WTC11 (cell line): ENCODE measurements around the gene OR5L2. TPM values are rescaled to one million over a fixed set of nuclear protein-coding genes. Genes with fewer than 3 reads are reported as not detected.

Source experiments
- ATAC-seq: fragments of 200-7000 bp; cut with Tn5 transposase; 2 replicates; pipeline ENCODE4 v1.10.0; 2021; ENCODE audit warnings: mild to moderate bottlenecking, moderate library complexity
- CTCF ChIA-PET: fragments of 300-600 bp; sonication (Branson Sonifier 250); formaldehyde crosslinking; loops from one replicate; lab custom pipeline; 2021; ENCODE audit warnings: antibody characterized with exemption; lab: Charles Lee
- POLR2A ChIA-PET: fragments of 350-600 bp; sonication (Branson Sonifier 250); formaldehyde crosslinking; loops from one replicate; lab custom pipeline; 2021; ENCODE audit warnings: antibody characterized with exemption; lab: Charles Lee
- DNase-seq: peaks from one replicate; pipeline ENCODE4 v3.0.0; 2021; ENCODE audit warnings: low spot score
- H3K27ac Mint-ChIP-seq: 2 replicates; pipeline ENCODE4 v1.8.0; 2021; ENCODE audit warnings: mixed read lengths
- H3K27me3 Mint-ChIP-seq: 2 replicates; pipeline ENCODE4 v1.8.0; 2021; ENCODE audit warnings: low read depth, mild to moderate bottlenecking, moderate library complexity, mixed read lengths
- H3K36me3 Mint-ChIP-seq: 2 replicates; pipeline ENCODE4 v1.8.0; 2021; ENCODE audit warnings: mixed read lengths
- H3K4me1 Mint-ChIP-seq: 2 replicates; pipeline ENCODE4 v1.8.0; 2022; ENCODE audit warnings: mixed read lengths
- H3K4me3 Mint-ChIP-seq: 2 replicates; pipeline ENCODE4 v1.8.0; 2021; ENCODE audit warnings: mild to moderate bottlenecking, moderate library complexity, mixed read lengths
- H3K9me3 Mint-ChIP-seq: 2 replicates; pipeline ENCODE4 v1.8.0; 2021; ENCODE audit warnings: mixed read lengths
- AFF4 ChIP-seq: sonication (generic); formaldehyde crosslinking; IDR thresholded peaks from 2 replicates; pipeline ENCODE4 v1.8.1; 2023; ENCODE audit warnings: mild to moderate bottlenecking, missing genetic modification reagents, borderline replicate concordance
- ATF3 ChIP-seq: sonication (generic); formaldehyde crosslinking; conservative IDR thresholded peaks from 2 replicates; pipeline ENCODE4 v1.8.1; 2022; ENCODE audit warnings: mild to moderate bottlenecking, missing genetic modification reagents
- CREM ChIP-seq: sonication (generic); formaldehyde crosslinking; IDR thresholded peaks from 2 replicates; pipeline ENCODE4 v1.8.1; 2022; ENCODE audit warnings: mild to moderate bottlenecking, missing genetic modification reagents, moderate library complexity
- CTCF ChIP-seq: fragments of 200-600 bp; IDR thresholded peaks from 2 replicates; pipeline ENCODE4 v1.8.0; 2022; ENCODE audit warnings: antibody characterized with exemption
- E2F5 ChIP-seq: sonication (generic); formaldehyde crosslinking; IDR thresholded peaks from 2 replicates; pipeline ENCODE4 v1.8.1; 2022; ENCODE audit warnings: mild to moderate bottlenecking, moderate library complexity, missing genetic modification reagents
- ESRRA ChIP-seq: sonication (generic); formaldehyde crosslinking; IDR thresholded peaks from 2 replicates; pipeline ENCODE4 v1.8.1; 2022; ENCODE audit warnings: mild to moderate bottlenecking, missing genetic modification reagents, borderline replicate concordance
- ETV6 ChIP-seq: sonication (generic); formaldehyde crosslinking; IDR thresholded peaks from 2 replicates; pipeline ENCODE4 v1.8.1; 2022; ENCODE audit warnings: mild to moderate bottlenecking, missing genetic modification reagents
- GABPB1 ChIP-seq: sonication (generic); formaldehyde crosslinking; IDR thresholded peaks from 2 replicates; pipeline ENCODE4 v1.8.1; 2023; ENCODE audit warnings: mild to moderate bottlenecking, missing genetic modification reagents
- HMGA2 ChIP-seq: fragments of 250-450 bp; sonication (Bioruptor Pico); IDR thresholded peaks from 2 replicates; pipeline ENCODE4 v1.4.0; 2021; ENCODE audit warnings: mild to moderate bottlenecking, moderate library complexity
- HMGXB4 ChIP-seq: sonication (generic); formaldehyde crosslinking; IDR thresholded peaks from 2 replicates; pipeline ENCODE4 v1.8.1; 2023; ENCODE audit warnings: mild to moderate bottlenecking, moderate library complexity, missing genetic modification reagents
- IRF1 ChIP-seq: sonication (generic); formaldehyde crosslinking; IDR thresholded peaks from 2 replicates; pipeline ENCODE4 v1.8.0; 2023; ENCODE audit warnings: missing genetic modification reagents
- MAX ChIP-seq: sonication (generic); formaldehyde crosslinking; IDR thresholded peaks from 2 replicates; pipeline ENCODE4 v1.8.0; 2022; ENCODE audit warnings: mild to moderate bottlenecking, missing genetic modification reagents
- MLX ChIP-seq: sonication (generic); formaldehyde crosslinking; IDR thresholded peaks from 2 replicates; pipeline ENCODE4 v1.8.1; 2023; ENCODE audit warnings: mild to moderate bottlenecking, missing genetic modification reagents, moderate library complexity
- NFATC4 ChIP-seq: fragments of 250-450 bp; sonication (Bioruptor Pico); IDR thresholded peaks from 2 replicates; pipeline ENCODE4 v1.9.0; 2021; ENCODE audit warnings: mild to moderate bottlenecking
- NR1H2 ChIP-seq: sonication (generic); formaldehyde crosslinking; IDR thresholded peaks from 2 replicates; pipeline ENCODE4 v1.9.0; 2021; ENCODE audit warnings: mild to moderate bottlenecking, moderate library complexity, missing genetic modification reagents
- SOX15 ChIP-seq: fragments of 250-450 bp; sonication (Bioruptor Pico); IDR thresholded peaks from 2 replicates; pipeline ENCODE4 v1.9.0; 2021; ENCODE audit warnings: mild to moderate bottlenecking
- STAT6 ChIP-seq: sonication (generic); formaldehyde crosslinking; conservative IDR thresholded peaks from 2 replicates; pipeline ENCODE4 v1.8.1; 2023; ENCODE audit warnings: mild to moderate bottlenecking, low read depth, missing genetic modification reagents, moderate library complexity
- USF2 ChIP-seq: sonication (generic); formaldehyde crosslinking; IDR thresholded peaks from 2 replicates; pipeline ENCODE4 v1.8.1; 2023; ENCODE audit warnings: mild to moderate bottlenecking, missing genetic modification reagents, moderate library complexity
- ZNF138 ChIP-seq: sonication (generic); formaldehyde crosslinking; conservative IDR thresholded peaks from 2 replicates; pipeline ENCODE4 v1.8.1; 2022; ENCODE audit warnings: mild to moderate bottlenecking, moderate library complexity, missing genetic modification reagents
- ZNF425 ChIP-seq: fragments of 250-450 bp; sonication (Bioruptor Pico); conservative IDR thresholded peaks from 2 replicates; pipeline ENCODE4 v1.9.0; 2021; ENCODE audit warnings: mild to moderate bottlenecking
- ZNF671 ChIP-seq: fragments of 250-450 bp; sonication (Bioruptor Pico); IDR thresholded peaks from 2 replicates; pipeline ENCODE4 v1.8.0; 2021; ENCODE audit warnings: mild to moderate bottlenecking
- total RNA-seq: library from RNA; stranded (reverse); gene quantifications from 3 replicates; pipeline ENCODE4 v1.2.3, GENCODE V29; 2021

The OR5L2 gene
- total RNA-seq, 1 experiment from 2014 or later, result not detected

- no peak for TF ChIP-seq STAT6 (CRISPR knock-in tag)
- TF ChIP-seq CREM (CRISPR knock-in tag), result no peak
- TF ChIP-seq MAX (CRISPR knock-in tag), result no peak
- no peak for TF ChIP-seq ESRRA (CRISPR knock-in tag)
- no peak for TF ChIP-seq ETV6 (CRISPR knock-in tag)
- TF ChIP-seq E2F5 (CRISPR knock-in tag), result no peak
- no peak for TF ChIP-seq NR1H2
Observed at GRCh38 chr11:55795256-55795655, 31.8 kb upstream of the OR5L2 start, which contains the start of gene OR5D14 (continued).

- peaks cover 76% of the 10 kb centered on the region for H3K9me3 Mint-ChIP-seq
- TF ChIP-seq ZNF425 (CRISPR knock-in tag) (no peak), GABPB1 (CRISPR knock-in tag) (no peak), MLX (CRISPR knock-in tag) (no peak), HMGXB4 (CRISPR knock-in tag) (no peak), AFF4 (CRISPR knock-in tag) (no peak), ATF3 (CRISPR knock-in tag) (no peak), NFATC4 (CRISPR knock-in tag) (no peak), ZNF671 (CRISPR knock-in tag) (no peak), SOX15 (CRISPR knock-in tag) (no peak), IRF1 (no peak), ZNF138 (no peak), USF2 (CRISPR knock-in tag) (no peak), HMGA2 (CRISPR knock-in tag) (no peak), CTCF (no peak)
Observed at GRCh38 chr11:55806248-55806647, 20.8 kb upstream of the OR5L2 start.

More at GRCh38 chr11:55806248-55806647, 20.8 kb upstream of the OR5L2 start:
- Mint-ChIP-seq H3K4me3 (no peak overlapping the region), H3K27ac (no peak overlapping the region), H3K4me1 (no peaks in the 10 kb centered on the region), H3K36me3 (peaks cover 69% of the 10 kb centered on the region), H3K27me3 (peaks cover 9% of the 10 kb centered on the region)
- ChIA-PET POLR2A (no interaction called here), CTCF (no interaction called here)
- ATAC-seq (no peak), DNase-seq (no peak)
